NCI-H82 treated with DMSO at 0.1 percent for 48 hours (cell line): ENCODE measurements around the gene GSX1.
"Not testable (repeated sequence)": the region's sequence is repeated elsewhere in the genome, so short reads cannot be mapped to it uniquely, and the experiment has no call there.

ENCODE experiments used
- DNase-seq: peaks from one replicate; lab custom pipeline; 2025; ENCODE audit not compliant: unreplicated experiment; lab: John Stamatoyannopoulos, UW

Gene GSX1

DNA sequence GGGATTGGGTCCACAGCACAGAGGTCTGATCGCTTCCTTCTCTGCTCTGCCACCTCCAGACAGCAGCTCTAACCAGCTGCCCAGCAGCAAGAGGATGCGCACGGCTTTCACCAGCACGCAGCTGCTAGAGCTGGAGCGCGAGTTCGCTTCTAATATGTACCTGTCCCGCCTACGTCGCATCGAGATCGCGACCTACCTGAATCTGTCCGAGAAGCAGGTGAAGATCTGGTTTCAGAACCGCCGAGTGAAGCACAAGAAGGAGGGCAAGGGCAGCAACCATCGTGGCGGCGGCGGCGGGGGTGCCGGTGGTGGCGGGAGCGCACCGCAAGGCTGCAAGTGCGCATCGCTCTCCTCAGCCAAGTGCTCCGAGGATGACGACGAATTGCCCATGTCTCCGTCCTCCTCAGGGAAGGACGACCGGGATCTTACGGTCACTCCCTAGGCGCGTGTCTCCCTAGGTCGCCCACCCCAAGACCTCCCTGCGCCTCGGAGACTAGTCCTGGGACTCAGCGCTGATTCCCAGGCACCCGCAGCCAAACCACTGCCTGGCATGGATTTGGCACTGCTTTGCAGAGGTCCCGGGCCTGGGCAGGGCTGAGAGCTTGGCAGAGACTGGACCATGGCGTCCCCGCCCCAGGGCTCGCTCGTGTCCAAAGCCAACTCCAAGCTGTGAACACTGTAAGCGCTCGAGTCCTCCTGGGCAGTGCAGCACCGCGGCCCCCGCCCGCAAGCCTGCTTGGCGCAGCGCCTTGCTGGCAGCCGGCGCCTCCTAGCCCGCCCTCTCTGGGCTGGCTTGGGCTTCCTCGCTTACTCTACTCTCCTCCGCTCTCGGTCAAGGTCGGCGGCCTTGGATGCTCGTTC lies 1.5 kb downstream of the GSX1 start:
- DNase-seq: no peak

DNA sequence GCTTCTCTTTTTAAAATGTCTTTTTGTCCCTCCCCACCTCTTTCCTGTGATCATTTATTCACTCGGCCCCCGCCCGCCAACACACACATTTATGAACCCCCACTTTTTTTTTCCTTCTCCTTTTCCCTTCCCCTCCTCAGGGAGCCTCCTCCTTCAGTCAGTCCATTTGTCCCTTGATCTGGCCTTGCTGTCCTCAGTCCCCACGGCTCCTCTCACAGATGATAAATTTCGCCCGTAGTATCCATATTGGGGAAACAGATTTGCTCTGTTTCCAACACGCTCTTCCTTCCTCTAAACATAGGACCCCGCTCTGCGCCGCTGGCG lies 2.0 kb downstream of the GSX1 start:
- no peak for DNase-seq

DNA sequence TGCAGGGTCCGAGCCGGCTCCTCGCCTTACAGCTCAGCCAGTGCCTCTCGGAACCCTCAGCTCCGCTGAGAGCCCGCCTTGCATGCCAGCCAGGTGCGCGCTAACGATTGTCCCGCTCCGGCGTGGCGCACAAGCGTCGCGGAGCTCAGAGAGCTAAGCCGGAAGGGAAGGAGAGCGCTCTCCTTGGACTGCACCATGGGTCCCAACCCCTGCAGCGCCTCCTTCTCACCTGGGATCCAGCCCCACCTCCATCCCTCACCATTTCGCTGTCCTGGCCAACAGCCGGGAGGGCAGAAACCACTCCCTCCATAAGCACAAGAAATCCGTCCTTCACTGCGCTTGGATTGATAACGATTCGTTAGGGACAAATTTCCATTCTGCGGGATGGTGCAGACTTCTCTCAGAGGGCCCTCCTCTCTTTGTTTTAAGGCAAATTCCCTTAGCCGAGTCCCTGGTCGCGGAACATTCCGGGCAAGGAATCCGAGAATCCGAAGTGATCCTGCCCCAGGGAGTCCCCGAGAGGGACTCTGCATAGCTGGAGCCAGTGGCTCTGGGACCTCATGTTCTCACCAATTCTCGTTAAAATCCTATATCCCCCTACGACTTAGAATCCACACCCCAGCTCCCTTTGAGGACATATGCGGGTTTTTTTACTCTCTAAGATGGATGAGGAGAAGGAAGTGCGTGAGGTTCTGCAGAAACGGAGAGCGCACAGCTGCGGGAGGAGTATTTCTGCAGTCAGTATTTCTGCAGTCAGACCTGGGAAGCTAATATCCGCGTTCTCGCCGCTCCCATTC lies 2.8 kb downstream of the GSX1 start:
- no peak for DNase-seq

DNA sequence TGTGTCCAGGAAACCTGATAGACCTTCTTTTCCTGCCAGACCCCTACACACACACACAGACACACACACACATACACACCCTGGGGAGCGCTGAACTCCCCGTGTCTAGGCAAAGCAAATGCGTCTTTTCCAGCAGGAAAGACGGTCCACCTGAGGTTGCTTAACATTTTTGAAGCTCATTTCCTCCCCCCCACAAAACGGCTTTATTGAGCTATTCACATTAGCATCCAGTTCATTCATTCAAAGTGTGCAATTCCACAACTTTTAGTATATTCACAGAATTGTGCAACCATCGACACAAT lies 3.4 kb downstream of the GSX1 start:
- DNase-seq: no peak

DNA sequence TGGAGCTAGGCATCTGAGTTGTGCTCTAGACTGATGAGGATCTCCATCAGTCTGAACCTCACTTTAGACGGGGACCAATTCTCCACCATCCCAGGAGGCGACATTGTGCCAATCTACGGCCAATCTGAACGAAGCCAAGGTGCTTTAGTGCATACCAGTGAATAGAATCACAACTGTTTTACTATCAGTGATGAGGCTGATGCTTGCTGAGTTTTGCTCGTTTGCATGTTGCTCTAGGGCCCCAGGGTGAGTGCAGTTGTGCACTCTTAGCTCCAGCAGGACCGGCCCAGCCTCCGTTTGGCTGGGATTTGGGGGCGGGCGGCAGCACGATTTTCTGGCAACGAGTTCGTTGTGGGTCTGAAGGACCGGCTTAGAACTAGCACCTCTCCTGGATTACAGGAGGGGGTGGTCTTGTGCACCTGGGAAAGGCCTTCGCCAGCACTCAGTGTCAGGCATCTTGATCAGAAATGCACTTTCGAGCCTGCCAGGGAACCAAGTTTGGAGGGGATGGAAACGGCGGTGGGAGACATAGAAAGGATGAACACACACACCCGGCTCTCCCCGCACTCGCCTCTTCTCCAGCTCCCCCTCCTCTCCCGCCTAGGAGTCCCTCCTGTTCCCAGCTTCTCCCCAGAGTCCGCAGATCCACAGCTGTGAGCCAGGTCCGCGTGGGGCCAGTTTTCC lies 4.4 kb downstream of the GSX1 start:
- DNase-seq: no peak

DNA sequence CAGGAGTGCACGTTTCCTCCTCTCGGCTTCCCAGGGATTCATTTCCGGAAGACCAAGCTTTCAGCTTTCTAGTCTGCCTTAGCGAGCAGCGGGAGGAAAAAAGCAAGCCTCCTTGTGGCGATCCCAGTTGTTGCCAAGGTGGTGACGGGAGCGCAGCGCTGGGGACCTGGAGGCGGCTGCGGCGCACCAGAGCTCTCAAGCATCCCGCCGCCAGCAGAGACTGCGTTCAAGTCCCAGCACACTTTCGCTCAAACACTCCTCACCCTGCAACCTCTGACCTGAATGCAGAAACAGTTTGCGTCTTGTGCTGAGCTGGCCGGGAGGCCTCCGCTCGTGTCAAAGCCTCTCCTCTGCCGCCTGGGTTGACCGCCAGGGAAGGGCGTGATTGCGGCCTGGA lies 4.9 kb downstream of the GSX1 start:
- DNase-seq: no peak

DNA sequence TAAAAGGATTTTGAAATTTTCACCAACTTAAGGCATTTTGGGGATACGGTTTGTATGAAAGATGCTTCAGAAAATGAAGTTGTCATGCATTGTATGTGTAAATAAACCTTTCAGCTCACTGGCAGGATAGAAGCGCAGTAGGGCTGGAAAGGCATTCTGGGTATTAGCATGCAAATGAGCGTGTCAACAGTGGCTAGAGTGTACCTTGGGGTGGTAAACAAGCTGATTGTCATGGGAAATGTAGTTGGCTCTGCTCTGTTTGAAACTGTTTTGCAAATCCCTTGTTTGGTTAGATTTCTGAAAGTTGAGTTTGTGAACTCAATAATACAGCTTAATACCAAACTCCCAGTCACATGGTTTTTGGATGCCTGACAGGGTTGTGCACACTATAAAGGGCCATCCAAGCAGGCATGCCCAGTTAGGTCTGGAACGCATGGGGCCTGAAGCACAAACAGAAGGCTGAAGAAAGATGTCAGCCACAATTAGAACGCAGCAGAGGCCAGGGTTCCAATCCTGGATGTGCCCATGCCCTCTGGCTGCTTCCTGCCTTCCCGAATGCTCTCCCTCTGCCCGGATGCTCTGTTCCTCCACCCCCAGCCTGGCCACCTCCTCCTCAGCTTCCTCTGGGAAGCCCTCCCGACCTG lies 14.6 kb downstream of the GSX1 start:
- DNase-seq: no peak

DNA sequence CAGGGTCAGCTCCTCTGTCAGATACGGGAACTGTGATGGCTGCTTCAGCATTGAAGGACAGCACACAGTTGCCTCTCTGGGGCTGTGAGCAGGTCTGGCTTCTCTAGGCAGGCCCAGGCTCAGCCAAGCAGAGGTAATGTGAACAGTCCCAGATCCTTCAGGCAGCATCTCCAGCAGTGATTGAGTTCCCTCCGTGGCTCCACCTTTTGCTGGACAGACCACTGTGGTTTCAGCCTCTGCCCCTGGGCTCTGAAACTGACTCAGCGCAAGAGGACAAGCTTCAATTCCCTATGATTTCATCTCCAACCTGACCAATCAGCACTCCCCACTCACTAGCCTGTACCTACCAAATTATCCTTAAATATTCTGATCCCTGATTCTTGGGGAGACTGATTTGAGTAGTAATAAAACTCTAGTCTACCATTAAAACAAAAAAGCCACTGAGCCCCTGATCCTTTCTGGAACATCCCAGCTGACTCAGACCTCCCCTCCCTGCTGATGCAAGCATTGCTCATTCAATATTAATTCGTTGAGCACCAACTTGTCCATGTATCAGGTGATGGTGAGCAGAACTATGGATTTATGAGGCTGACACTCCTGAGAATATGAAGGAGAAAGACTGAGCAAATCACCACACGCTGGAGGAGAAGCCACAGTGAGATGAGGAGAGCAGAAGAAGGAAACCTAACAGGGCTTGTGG lies 16.7 kb downstream of the GSX1 start:
- DNase-seq: no peak

DNA sequence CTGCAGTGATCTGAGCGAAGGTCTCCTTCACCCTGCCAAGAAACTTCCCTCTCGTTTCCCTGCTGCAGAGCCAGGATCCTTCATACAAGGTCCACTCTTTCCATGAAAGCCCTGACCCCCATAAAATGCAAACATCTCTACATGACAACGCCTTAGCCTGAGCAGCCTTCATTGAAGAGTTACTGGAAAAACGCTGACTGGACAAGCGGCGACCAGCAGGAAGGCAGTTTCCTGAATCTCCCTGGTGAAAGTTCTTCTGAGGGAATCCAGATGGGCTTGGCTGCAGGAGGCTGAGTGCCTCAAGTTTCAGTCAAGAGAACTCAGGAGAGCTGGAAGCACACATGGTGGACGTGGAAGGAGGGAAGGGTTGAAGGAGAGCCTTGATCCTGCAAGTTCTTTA lies 17.7 kb downstream of the GSX1 start:
- DNase-seq: no peak

DNA sequence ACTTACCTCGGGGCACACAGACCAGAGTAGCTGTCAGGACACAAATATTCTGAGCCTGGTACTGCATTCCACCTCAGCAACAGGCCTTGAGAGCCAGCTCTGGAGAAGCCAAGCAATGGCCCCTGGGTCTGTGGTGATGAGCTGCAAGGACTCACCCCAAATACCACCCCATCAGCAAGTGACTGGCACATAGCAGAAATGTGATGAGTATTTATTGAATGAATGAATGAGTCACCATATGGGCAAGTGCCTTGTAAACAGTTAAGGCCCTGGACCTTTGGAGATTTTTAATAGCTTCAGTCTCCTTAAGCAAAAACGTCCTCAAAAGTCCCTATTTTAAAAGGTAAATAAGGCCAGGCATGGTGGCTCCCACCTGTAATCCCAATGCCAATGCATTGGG lies 18.2 kb downstream of the GSX1 start:
- DNase-seq: no peak

DNA sequence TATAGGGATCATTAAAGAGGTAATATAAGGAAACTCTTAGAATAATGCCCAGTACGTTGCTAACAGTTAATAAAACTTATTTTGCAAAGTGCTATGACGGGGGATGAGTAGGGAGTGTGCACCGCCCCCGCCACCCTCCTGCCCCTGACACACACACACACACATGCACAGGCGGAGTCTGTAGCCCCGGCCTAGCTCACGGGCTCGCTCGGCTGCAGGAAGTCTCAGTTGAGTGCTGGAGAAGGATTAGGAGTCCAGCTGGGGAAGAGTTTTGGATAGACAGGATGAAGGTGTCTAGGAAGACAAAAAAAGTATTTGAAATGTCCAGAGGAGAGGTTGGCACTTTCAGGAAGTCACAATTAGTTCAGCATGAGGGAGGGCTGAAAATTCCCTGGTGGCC lies 21.5 kb downstream of the GSX1 start:
- no peak for DNase-seq

DNA sequence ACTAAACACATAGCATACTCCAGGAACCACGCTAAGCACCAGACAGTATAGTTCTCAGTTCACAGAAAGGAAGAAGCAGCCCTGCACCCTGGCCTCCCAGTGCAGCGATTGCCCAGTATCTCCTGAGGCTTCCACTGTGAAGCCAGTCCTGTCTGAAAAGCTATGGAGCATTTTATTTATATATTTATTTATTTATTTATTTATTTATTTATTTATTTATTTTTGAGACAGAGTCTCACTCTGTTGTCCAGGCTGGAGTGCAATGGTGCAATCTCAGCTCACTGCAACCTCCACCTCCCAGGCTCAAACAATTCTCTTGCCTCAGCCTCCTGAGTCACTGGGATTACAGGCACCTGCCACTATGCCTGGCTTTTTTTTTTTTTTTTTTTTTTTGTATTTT lies 25.5 kb downstream of the GSX1 start:
- DNase-seq: not testable (repeated sequence)

DNA sequence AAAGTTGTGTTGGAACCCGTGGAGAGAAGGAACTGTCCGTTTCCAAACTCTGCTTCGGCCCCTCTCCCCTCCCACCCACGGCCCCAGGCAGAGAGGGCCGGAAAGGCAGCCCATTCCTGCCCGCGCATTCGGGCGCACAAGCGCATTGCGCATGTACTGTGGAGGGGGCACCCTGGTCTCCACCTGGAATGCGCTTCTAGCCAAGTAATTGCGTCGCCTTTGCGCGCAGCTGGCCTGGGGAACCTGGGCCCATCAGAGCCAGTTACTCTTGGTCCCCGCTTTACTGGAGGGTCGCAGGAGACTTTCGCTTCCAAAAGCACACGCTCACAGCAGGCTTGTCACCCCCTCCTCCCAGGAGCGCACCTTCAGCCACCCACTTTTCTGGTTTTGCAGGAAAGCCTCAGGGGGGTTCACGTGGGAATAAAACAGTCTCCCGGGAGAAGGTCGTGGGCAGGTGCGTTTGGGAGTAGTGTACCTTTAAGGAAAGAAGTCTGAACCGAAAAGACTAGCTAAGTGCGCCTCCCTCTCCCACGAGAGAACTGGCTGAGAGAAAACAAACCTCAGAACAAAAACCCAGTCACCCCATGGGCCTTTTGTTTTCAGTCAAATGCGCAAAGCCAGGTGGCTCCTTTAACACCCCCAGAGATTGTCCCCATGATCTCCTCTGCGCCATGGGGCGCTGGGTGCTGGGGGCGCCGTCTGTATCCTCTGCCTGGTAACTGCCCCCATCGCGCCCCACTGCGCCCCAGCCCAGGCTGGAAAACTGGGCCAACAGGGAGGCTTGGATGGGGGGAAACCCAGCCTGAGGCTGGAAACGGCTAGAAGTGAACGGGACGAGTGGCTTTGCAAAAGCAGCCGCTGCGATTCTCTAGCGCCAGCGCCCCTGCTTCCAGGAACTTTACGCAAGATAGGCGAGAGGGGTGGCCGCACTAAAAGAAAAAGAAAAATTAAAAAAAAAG lies 28.5 kb downstream of the GSX1 start:
- DNase-seq: no peak

DNA sequence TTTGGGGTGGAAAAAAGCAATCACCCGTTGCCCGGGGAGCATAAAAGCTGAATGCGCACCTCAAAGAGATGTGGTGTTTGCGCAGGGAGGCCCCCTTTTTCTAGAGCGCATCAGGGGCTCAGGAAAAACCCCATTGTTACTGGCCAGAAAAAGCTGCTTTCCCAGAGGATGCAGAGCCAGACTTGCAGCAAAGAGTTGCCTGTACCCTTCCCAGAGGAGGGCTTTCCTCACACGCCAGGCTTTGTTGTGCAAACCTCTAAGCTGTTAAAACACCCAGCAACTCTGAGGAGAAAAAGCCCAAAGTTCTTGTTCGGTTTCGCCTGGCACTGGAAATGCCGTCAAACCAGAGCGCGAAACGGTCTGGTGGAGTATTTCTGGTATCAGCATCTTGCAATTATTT lies 29.3 kb downstream of the GSX1 start:
- DNase-seq: no peak

DNA sequence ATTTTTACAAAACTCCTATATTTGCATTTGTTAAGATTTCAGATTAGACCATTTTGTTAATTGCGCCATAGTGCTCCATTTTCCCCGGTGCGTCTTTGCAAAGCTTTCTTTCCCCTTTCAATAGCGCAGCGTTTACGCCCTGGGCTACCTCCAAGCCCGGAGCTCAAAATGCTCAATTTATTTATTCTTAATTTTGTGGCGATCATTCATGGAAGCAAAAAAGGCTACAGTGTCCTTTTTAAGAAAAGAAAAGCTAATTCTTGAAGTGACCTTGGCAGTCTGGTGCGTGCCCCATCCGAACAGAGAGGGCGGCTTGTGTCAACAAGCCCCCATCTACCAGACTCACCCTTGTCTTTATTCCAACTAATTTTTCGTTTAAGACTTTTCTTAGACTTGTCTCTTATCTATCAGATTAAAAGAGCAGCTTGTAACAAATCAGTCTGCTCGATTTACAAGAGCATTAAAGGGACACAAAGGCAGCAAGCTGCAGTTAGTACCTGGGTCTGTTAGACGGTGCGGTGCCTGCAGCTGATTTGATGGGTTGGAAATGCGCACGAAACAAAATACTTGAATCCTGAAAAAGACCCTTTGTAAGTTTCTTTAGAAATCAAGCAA lies 30.1 kb downstream of the GSX1 start:
- no peak for DNase-seq

DNA sequence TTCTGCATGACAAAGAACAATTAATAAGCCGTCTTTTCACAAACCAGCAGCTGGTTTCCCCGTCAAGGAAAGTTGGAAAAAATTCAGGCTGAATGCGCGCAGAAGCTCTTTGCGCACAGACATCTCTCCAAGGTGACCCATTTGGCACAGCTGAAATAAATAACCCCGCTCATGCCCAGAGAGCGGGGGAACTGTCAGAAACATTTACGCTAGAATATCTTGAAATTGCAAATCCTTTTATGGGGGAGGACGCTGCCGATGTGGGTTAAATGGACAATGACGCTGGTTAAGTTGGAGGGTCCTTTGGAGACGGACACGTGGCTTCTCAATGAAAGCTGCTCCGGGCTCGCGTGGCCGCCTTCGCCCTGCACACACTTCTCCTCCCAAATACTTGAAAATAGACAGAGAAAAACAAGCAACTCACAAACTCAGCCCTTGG lies 30.6 kb downstream of the GSX1 start:
- no peak for DNase-seq

DNA sequence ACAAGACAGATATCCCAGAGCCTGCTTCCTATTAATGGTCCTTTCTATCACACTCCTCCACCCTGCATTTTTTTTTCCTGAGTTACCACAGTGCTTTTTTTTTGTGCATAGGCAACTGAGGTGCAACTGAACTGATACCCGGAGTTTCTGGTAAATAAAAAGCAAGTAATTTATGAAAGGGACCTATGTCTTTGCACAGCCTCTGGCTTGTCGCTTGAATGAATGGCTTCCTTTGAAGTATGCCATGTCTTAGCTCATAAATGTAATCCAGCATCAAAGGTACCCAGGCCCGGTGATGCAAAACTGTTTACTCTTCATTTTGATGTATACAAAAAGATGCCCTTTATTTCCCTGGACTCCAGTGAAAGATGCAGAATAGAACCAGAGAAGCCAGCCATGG lies 31.8 kb downstream of the GSX1 start:
- DNase-seq: no peak

DNA sequence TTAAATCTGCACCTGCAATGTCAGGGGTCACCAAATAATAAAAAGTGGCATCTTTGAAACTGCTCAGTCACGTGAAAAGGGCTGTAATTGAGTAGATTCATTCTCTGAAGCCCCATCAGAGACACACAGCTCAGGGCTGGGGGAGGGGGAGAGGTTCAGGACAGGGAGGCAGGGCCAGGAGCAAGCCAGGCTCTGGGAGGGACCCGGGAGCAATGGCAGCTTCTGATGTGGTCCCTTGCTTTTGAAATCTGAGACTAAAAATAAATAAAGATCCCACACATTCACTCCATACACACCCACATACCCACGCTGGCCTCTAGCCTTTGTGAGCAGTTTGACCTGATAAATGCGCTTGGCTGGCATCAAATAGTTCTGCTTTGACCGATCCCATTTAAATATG lies 32.8 kb downstream of the GSX1 start:
- DNase-seq: no peak
